BLaER1 treated with 17β-estradiol and CSF1 and Interleukin-3, amounts not matched to agents 10 nM and 100 nM (cell line): ENCODE results near the gene TRIM62.
"Not testable (repeated sequence)": the region's sequence is repeated elsewhere in the genome, so short reads cannot be mapped to it uniquely, and the experiment has no call there.

Source experiments
- H3K27ac ChIP-seq, 11 experiments: shearing (Covaris generic); formaldehyde crosslinking; 2 replicates each; pipeline ENCODE4 v1.8.1; 2022
- H3K27me3 ChIP-seq, 11 experiments: shearing (Covaris generic); formaldehyde crosslinking; 2 replicates each; pipeline ENCODE4 v1.8.1; 2022
- H3K36me3 ChIP-seq, 11 experiments: shearing (Covaris generic); formaldehyde crosslinking; 2 replicates each; pipeline ENCODE4 v1.8.1; 2022
- H3K4me1 ChIP-seq, 10 experiments: shearing (Covaris generic); formaldehyde crosslinking; 2 replicates each; pipeline ENCODE4 v1.8.1; 2022
- H3K4me2 ChIP-seq, 11 experiments: shearing (Covaris generic); formaldehyde crosslinking; 2 replicates each; pipeline ENCODE4 v1.8.1; 2022
- H3K4me3 ChIP-seq, 10 experiments: shearing (Covaris generic); formaldehyde crosslinking; 2 replicates each; pipeline ENCODE4 v1.8.1; 2022
- H3K9ac ChIP-seq, 11 experiments: shearing (Covaris generic); formaldehyde crosslinking; 2 replicates each; pipeline ENCODE4 v1.8.1; 2022
- H3K9me3 ChIP-seq, 11 experiments: shearing (Covaris generic); formaldehyde crosslinking; replicated peaks in 1 of 11; 2 replicates each; pipeline ENCODE4 v1.8.1; 2022
- H4K20me1 ChIP-seq, 11 experiments: shearing (Covaris generic); formaldehyde crosslinking; 2 replicates each; pipeline ENCODE4 v1.8.1; 2022
- Cebpa-rat ChIP-seq, 11 experiments: shearing (Covaris generic); IDR thresholded peaks; 2 replicates each; pipeline ENCODE4 v1.8.1; 2022

TRIM62 gene

DNA sequence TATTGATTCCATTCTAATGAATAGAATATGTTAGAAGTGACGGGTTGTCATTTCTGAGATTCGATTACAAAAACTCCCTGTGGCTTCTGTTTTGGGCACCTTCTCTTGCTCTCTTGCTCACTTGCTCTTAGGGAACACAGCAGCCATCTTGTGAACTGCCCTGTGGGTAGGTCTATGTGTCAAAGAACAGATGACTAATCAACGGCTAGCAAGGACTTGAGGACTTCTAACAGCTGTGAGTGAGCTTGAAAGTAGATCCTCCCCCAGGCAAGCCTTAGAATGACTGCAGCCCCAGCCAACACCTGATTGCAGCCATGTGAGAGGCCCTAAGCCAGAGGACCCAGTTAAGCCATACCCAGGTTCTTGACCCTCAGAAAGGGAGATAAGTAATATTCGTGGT is 51.5 kb downstream of the TRIM62 start:
- H3K9ac ChIP-seq, result no peak overlapping the region
- H3K27me3 ChIP-seq, result no peaks in the 10 kb centered on the region
- H3K9me3 ChIP-seq, result peaks cover 0 to under 1% (median 0%) of the 10 kb centered on the region in 11 experiments; a peak in 1 of 22 replicates
- peaks cover 0 to 3% (median 0%) of the 10 kb centered on the region in 11 experiments; a peak in 2 of 22 replicates for H3K36me3 ChIP-seq
- peaks cover 40 to 53% (median 48%) of the 10 kb centered on the region in 10 experiments for H3K4me1 ChIP-seq
- H3K4me3 ChIP-seq, result no peak overlapping the region
- no peak overlapping the region for H3K27ac ChIP-seq
- no peak for TF ChIP-seq Cebpa-rat (IDR thresholded peaks at IDR 0.05)
- peak overlapping the region in 3 of 11 experiments; percentile 0 to 25 (median 6); a peak in 2 of 22 replicates for H3K4me2 ChIP-seq
- H4K20me1 ChIP-seq, result no peaks in the 10 kb centered on the region

DNA sequence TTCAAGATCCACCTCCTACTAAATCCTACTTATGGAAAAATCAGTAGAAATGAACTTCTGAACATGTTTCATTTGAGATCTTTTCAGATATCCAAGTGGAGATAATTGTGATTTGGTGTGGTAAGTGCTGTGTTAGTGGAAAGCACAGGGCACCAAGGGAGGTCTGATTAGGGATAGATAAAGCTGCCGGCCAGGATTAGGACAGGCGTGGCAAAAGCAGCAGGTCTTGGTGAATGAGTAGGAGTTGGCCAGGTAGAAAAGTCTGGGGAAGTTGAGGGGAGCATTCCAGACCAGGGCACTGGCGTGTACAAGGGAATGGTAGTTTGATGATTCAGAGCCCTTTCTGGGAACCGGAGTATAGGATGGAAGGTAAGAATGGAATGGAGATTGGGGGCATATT is 53.1 kb downstream of the TRIM62 start:
- peaks cover 0 to 7% (median 0%) of the 10 kb centered on the region in 11 experiments; a peak in 2 of 22 replicates for H3K9me3 ChIP-seq

DNA sequence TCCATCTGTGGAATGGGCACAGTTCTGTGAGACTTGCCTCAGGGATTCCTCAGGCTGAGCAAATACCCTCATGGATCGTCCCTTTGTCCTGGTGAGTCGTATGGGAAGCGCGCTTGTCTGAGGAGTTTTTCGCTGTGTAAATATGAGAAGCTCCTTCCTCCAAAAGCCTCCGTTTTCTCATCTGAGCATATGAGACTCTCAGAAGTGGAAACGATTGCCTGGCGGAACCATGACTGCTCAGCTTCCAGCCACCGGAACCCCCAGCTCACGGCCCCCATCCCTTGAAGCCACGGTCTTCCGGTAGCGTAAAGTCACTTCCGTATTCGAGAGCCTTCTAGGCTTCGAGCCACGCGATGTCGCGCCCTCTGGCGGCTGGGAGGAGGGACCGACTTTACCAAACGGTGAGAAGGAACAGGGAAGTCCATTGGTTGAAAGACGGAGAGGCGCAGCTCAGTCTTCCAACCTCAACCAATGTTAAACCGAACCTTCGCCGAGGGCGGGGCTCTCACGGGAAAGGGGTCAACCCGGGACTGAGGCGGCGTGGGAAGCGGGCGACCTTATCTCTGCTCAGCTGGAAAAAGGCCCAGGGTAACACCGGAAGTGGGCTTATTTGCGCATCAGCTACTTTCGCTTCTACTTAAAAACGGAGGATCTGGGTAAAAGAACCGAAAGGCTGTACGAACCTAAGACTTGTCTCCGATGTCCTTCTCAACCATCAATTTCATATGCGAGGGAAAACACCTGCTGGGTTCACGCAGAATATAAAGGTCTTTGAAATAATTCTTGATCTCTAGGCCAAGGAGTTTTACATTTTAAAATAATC is 54.6 kb downstream of the TRIM62 start:
- Histone ChIP-seq H4K20me1 (no peaks in the 10 kb centered on the region), H3K27ac (peak overlapping the region; percentile 87 to 94 (median 89)), H3K4me1 (peaks cover 30 to 49% (median 38%) of the 10 kb centered on the region in 10 experiments), H3K9me3 (peaks cover 0 to 7% (median 0%) of the 10 kb centered on the region in 11 experiments; a peak in 2 of 22 replicates), H3K4me3 (peak overlapping the region; percentile 65 to 83 (median 74)), H3K4me2 (peak overlapping the region; percentile 84 to 97 (median 93)), H3K36me3 (peaks cover 0 to 8% (median 0%) of the 10 kb centered on the region in 11 experiments; a peak in 2 of 22 replicates), H3K9ac (peak overlapping the region; percentile 78 to 91 (median 84)), H3K27me3 (no peaks in the 10 kb centered on the region)
- no peak for TF ChIP-seq Cebpa-rat (IDR thresholded peaks at IDR 0.05)

More for the DNA sequence above, 53.1 kb downstream of the TRIM62 start:
- peak overlapping the region in 8 of 11 experiments; percentile 10 to 93 (median 89); a peak in 14 of 22 replicates for H3K27ac ChIP-seq
- no peaks in the 10 kb centered on the region for H3K27me3 ChIP-seq
- H3K4me3 ChIP-seq, result peak overlapping the region in 4 of 10 experiments; percentile 57 to 76 (median 70); a peak in 7 of 20 replicates
- H3K9ac ChIP-seq, result peak overlapping the region in 9 of 11 experiments; percentile 79 to 91 (median 84); a peak in 12 of 22 replicates
- peaks cover 38 to 53% (median 41%) of the 10 kb centered on the region in 10 experiments for H3K4me1 ChIP-seq
- H3K36me3 ChIP-seq, result peaks cover 0 to 8% (median 0%) of the 10 kb centered on the region in 11 experiments; a peak in 2 of 22 replicates
- peak overlapping the region; percentile 83 to 97 (median 92) for H3K4me2 ChIP-seq
- H4K20me1 ChIP-seq, result no peaks in the 10 kb centered on the region
- no peak for TF ChIP-seq Cebpa-rat (IDR thresholded peaks at IDR 0.05)

GRCh38 chr1:33126411-33127000 is 55.3 kb downstream of the TRIM62 start:
- peaks cover 25 to 44% (median 32%) of the 10 kb centered on the region in 10 experiments for H3K4me1 ChIP-seq
- H3K4me2 ChIP-seq, result peak overlapping the region; percentile 80 to 95 (median 84)
- peak overlapping the region; percentile 84 to 93 (median 89) for H3K27ac ChIP-seq

DNA sequence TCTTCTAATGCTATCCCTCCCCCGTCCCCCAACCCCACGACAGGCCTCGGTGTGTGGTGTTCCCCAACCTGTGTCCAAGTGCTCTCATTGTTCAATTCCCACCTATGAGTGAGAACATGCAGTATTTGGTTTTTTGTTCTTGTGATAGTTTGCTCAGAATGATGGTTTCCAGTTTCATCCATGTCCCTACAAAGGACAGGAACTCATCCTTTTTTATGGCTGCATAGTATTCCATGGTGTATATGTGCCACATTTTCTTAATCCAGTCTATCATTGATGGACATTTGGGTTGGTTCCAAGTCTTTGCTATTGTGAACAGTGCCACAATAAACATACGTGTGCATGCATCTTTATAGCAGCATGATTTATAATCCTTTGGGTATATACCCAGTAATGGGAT is 57.2 kb downstream of the TRIM62 start:
- not testable (repeated sequence) for H3K9ac ChIP-seq, H3K36me3 ChIP-seq, H3K9me3 ChIP-seq, H3K27me3 ChIP-seq, H3K4me3 ChIP-seq, H3K4me2 ChIP-seq, H3K27ac ChIP-seq, H4K20me1 ChIP-seq
- H3K4me1 ChIP-seq, result peaks cover 22 to 32% (median 25%) of the 10 kb centered on the region in 10 experiments

More at GRCh38 chr1:33126411-33127000, 55.3 kb downstream of the TRIM62 start:
- Histone ChIP-seq H3K27me3 (no peaks in the 10 kb centered on the region), H3K4me3 (peak overlapping the region; percentile 65 to 83 (median 74)), H3K36me3 (peaks cover 0 to 8% (median 0%) of the 10 kb centered on the region in 11 experiments; a peak in 2 of 22 replicates), H4K20me1 (no peaks in the 10 kb centered on the region), H3K9ac (peak overlapping the region; percentile 75 to 89 (median 84)), H3K9me3 (peaks cover 0 to 7% (median 0%) of the 10 kb centered on the region in 11 experiments; a peak in 2 of 22 replicates)
- TF ChIP-seq Cebpa-rat (IDR thresholded peaks at IDR 0.05), result no peak

DNA sequence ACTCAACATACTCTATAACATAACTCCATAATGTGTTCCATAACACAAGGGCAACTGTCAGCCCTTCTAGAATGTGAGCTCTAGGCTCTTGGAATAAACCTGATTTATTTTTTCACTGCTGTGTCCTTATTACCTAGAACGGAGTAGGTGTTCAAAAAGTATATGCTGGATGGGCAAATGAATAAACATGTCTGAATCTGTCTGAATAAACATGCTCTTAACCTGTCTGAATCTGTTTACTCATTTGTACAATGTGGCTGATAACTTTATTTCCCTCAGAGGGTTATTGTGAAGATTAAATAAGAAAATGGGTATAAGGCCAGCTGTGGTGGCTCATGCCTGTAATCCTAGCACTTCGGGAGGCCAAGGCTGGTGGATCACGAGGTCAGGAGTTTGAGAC is 58.6 kb downstream of the TRIM62 start:
- Histone ChIP-seq H4K20me1 (no peaks in the 10 kb centered on the region), H3K4me1 (peaks cover 13 to 21% (median 16%) of the 10 kb centered on the region in 10 experiments), H3K27ac (no peak overlapping the region), H3K9me3 (peaks cover 0 to 7% (median 0%) of the 10 kb centered on the region in 11 experiments; a peak in 2 of 22 replicates), H3K36me3 (peaks cover 0 to 8% (median 0%) of the 10 kb centered on the region in 11 experiments; a peak in 2 of 22 replicates), H3K4me2 (no peak overlapping the region), H3K9ac (no peak overlapping the region), H3K27me3 (no peaks in the 10 kb centered on the region), H3K4me3 (no peak overlapping the region)
- no peak for TF ChIP-seq Cebpa-rat (IDR thresholded peaks at IDR 0.05)

DNA sequence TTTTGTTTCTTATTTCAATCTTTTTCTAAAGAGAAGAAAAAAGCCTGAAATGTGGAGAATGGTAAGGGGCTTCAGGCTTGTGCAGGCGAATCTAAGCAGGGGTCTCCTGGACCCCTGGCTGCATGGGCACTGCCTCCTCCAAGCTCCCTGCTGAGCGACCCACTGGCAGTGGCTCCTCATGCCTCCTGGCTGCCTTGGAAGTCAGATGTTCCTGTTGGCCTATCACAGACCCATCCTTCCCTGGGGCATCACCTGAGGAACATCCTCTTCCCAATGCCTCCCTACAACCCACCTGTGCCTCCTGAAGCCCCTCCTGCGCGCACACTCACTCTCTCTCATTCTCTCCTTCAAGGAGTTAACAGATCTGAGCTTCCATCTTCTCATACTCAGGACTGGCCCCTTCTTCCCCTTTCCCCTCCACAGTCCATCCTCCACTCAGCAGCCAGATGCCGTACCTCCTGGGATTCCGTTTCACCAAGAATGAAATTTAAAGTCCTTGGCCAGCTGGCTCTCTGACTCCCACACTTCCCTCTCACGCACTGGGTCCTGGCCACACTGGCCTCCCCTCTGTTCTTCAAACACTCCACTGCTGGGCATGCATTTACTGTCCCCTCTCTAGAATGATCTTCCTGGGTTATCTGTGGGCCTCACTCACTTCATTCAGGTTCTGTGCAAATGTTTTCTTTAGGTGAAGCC is 59.2 kb downstream of the TRIM62 start:
- peaks cover 0 to 7% (median 0%) of the 10 kb centered on the region in 11 experiments; a peak in 2 of 22 replicates for H3K9me3 ChIP-seq
- H4K20me1 ChIP-seq, result no peaks in the 10 kb centered on the region
- no peaks in the 10 kb centered on the region for H3K27me3 ChIP-seq
- H3K9ac ChIP-seq, result no peak overlapping the region
- peaks cover 8 to 21% (median 10%) of the 10 kb centered on the region in 10 experiments for H3K4me1 ChIP-seq
- TF ChIP-seq Cebpa-rat (IDR thresholded peaks at IDR 0.05), result no peak
- H3K4me2 ChIP-seq, result no peak overlapping the region
- peaks cover 0 to 8% (median 0%) of the 10 kb centered on the region in 11 experiments; a peak in 2 of 22 replicates for H3K36me3 ChIP-seq
- H3K4me3 ChIP-seq, result no peak overlapping the region
- no peak overlapping the region for H3K27ac ChIP-seq

DNA sequence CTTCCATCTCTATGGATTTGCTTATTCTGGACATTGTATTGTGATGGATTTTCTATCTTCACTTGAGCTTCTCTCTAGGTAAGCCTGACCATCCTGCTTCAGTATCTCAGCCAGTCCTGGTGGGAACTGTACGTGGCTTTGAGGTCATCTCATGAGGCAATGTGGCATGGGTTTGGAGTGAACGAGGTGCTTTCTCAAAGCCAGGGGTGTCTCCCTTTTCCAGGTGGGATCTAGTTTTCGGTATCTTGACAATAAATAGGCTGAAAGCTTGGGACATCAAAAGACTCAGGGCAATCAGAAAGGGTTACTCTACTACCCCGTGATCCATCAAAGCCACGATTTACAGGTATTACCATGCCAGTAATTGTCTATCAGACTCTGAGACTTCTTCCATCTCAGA is 60.1 kb downstream of the TRIM62 start:
- Histone ChIP-seq H3K36me3 (peaks cover 0 to 8% (median 0%) of the 10 kb centered on the region in 11 experiments; a peak in 2 of 22 replicates), H3K4me3 (no peak overlapping the region), H3K27ac (no peak overlapping the region), H3K4me1 (peaks cover 7 to 21% (median 8%) of the 10 kb centered on the region in 10 experiments), H3K4me2 (no peak overlapping the region), H3K9ac (no peak overlapping the region), H4K20me1 (no peaks in the 10 kb centered on the region), H3K9me3 (peaks cover 0 to 7% (median 0%) of the 10 kb centered on the region in 11 experiments; a peak in 2 of 22 replicates), H3K27me3 (no peaks in the 10 kb centered on the region)
- no peak for TF ChIP-seq Cebpa-rat (IDR thresholded peaks at IDR 0.05)
